K562 (cell line): ENCODE results near the gene CLP1. TPM values are rescaled to one million over a fixed set of nuclear protein-coding genes. Genes with fewer than 3 reads are reported as not detected.

Experiments
- ATAC-seq: fragments of 200-7000 bp; cut with Tn5 transposase; 3 replicates; pipeline ENCODE4 v1.9.1; 2020; ENCODE audit warnings: moderate library complexity
- BruUV-seq: library from RNA; stranded (reverse); fragments of 400-500 nt; replicated peaks from 2 replicates; lab custom pipeline; 2021; lab: Mats Ljungman, UMichigan
- CTCF ChIA-PET: fragments of 300-600 bp; formaldehyde crosslinking; extraction: SDS; loops from one replicate; lab custom pipeline; 2021; ENCODE audit warnings: low intra/inter-chr PET ratio; lab: Yijun Ruan, JAX
- POLR2A ChIA-PET: fragments of 300-600, 350-650 bp; sonication (Branson Sonifier 250); formaldehyde crosslinking; extraction: SDS; loops from one replicate; lab custom pipeline; 2021; ENCODE audit warnings: antibody characterized with exemption, inconsistent platforms; lab: Yijun Ruan, JAX
- DNase-seq, 4 experiments: peaks; one replicate each; pipeline versions ENCODE4 v3.0.0 to v3.0.0-alpha.2; 2011 to 2018; ENCODE audit warnings: low spot score in 3 of 4, mixed read lengths in 3 of 4; ENCODE audit errors: extremely low read depth in 1 of 4
- FAIRE-seq: peaks from 2 replicates; lab custom pipeline; 2011; peaks lifted over from hg19 to GRCh38; lab: Jason Lieb, UNC
- H2AFZ ChIP-seq: 2 replicates; pipeline ENCODE4 v1.6.0; 2011; ENCODE audit warnings: low read depth, low read length, control low read depth, inconsistent platforms
- H3K27ac ChIP-seq: fragments of 200-600 bp; 3 replicates; pipeline ENCODE4 v1.8.0; 2011; ENCODE audit warnings: low read depth, mild to moderate bottlenecking, control low read depth, inconsistent platforms, low read length, moderate library complexity, mixed read lengths; ENCODE audit errors: extremely low read depth
- H3K27me3 ChIP-seq, 2 experiments: fragments of 300-600 bp in 1 of 2; 2 replicates in 1 of 2; 3 replicates in 1 of 2; pipeline versions ENCODE4 v1.6.0 to v1.8.0; 2011; ENCODE audit warnings: inconsistent platforms in 2 of 2, low read length in 2 of 2, mild to moderate bottlenecking in 1 of 2, mixed read lengths in 1 of 2, moderate library complexity in 1 of 2; ENCODE audit not compliant: control insufficient read depth in 2 of 2, insufficient read depth in 2 of 2
- H3K36me3 ChIP-seq: fragments of 300-600 bp; 3 replicates; pipeline ENCODE4 v1.8.0; 2011; ENCODE audit warnings: mild to moderate bottlenecking, low read length, inconsistent platforms; ENCODE audit not compliant: control insufficient read depth, insufficient read depth
- H3K4me1 ChIP-seq, 2 experiments: fragments of 200-600 bp in 1 of 2; replicated peaks in 1 of 2; 2 replicates in 1 of 2; 3 replicates in 1 of 2; pipeline versions ENCODE4 v1.5.1 to v1.8.0; 2011; ENCODE audit warnings: inconsistent platforms in 2 of 2, low read length in 2 of 2, mild to moderate bottlenecking in 1 of 2, mixed read lengths in 1 of 2, moderate library complexity in 1 of 2; ENCODE audit not compliant: control insufficient read depth in 2 of 2, insufficient read depth in 2 of 2
- H3K4me2 ChIP-seq: 2 replicates; pipeline ENCODE4 v1.6.1; 2011; ENCODE audit warnings: low read length, control low read depth, inconsistent platforms, mixed read lengths; ENCODE audit not compliant: insufficient read depth
- H3K4me3 ChIP-seq: fragments of 200-600 bp; sonication (generic), shearing (Covaris generic); 2 replicates; pipeline ENCODE4 v1.5.1; 2016; ENCODE audit warnings: control low read depth, inconsistent platforms
- H3K79me2 ChIP-seq: fragments of 200-600 bp; 3 replicates; pipeline ENCODE4 v1.8.0; 2011; ENCODE audit warnings: low read length, inconsistent platforms; ENCODE audit not compliant: control insufficient read depth, insufficient read depth
- H3K9ac ChIP-seq, 2 experiments: 2 replicates each; pipeline versions ENCODE4 v1.6.0 to v1.6.1; 2011; ENCODE audit warnings: low read depth in 2 of 2, low read length in 2 of 2, control low read depth in 1 of 2, inconsistent platforms in 1 of 2, mild to moderate bottlenecking in 1 of 2, mixed read lengths in 1 of 2; ENCODE audit not compliant: insufficient read depth in 1 of 2
- H3K9me1 ChIP-seq: one replicate; pipeline ENCODE4 v1.6.0; 2011; ENCODE audit warnings: inconsistent platforms, mild to moderate bottlenecking, low read length, moderate library complexity; ENCODE audit not compliant: control insufficient read depth, insufficient read depth
- H3K9me3 ChIP-seq: replicated peaks from 2 replicates; pipeline ENCODE4 v1.5.1; 2011; ENCODE audit warnings: low read depth, low read length, inconsistent platforms; ENCODE audit not compliant: control insufficient read depth, insufficient read depth
- H4K20me1 ChIP-seq: replicated peaks from 2 replicates; pipeline ENCODE4 v1.6.1; 2011; ENCODE audit warnings: low read length, inconsistent platforms, mixed read lengths; ENCODE audit not compliant: control insufficient read depth, insufficient read depth
- BMI1 ChIP-seq: fragments of 150-350 bp; IDR thresholded peaks from 2 replicates; pipeline ENCODE4 v1.6.1; 2014; ENCODE audit warnings: low read length
- BRF2 ChIP-seq: IDR thresholded peaks from 3 replicates; pipeline ENCODE4 v1.6.1; 2011; ENCODE audit warnings: borderline replicate concordance, mild to moderate bottlenecking; ENCODE audit not compliant: insufficient read length, insufficient read depth
- CAMTA2 ChIP-seq: fragments of 250-450 bp; sonication (Bioruptor Pico); conservative IDR thresholded peaks from 2 replicates; pipeline ENCODE4 v1.5.1; 2022
- EWSR1 ChIP-seq: fragments of 450-650 bp; IDR thresholded peaks from 2 replicates; pipeline ENCODE4 v1.6.1; 2018; ENCODE audit warnings: borderline replicate concordance, mild to moderate bottlenecking, low read depth, moderate library complexity; ENCODE audit not compliant: partially characterized antibody
- HBP1 ChIP-seq: fragments of 450-650 bp; formaldehyde crosslinking; IDR thresholded peaks from 2 replicates; pipeline ENCODE4 v1.4.0; 2022; ENCODE audit warnings: missing genetic modification characterization
- HMGXB4 ChIP-seq: sonication (generic); formaldehyde crosslinking; IDR thresholded peaks from 2 replicates; pipeline ENCODE4 v1.8.1; 2023; ENCODE audit warnings: mild to moderate bottlenecking, missing genetic modification reagents
- MAFG ChIP-seq: fragments of 450-650 bp; conservative IDR thresholded peaks from 2 replicates; pipeline ENCODE4 v1.6.1; 2016; ENCODE audit warnings: missing genetic modification characterization, missing compliant biosample characterization
- PYGO2 ChIP-seq: fragments of 450-650 bp; IDR thresholded peaks from 2 replicates; pipeline ENCODE4 v1.6.1; 2016; ENCODE audit warnings: mild to moderate bottlenecking, missing genetic modification characterization, moderate library complexity, missing compliant biosample characterization
- RBM25 ChIP-seq: fragments of 200-400 bp; formaldehyde crosslinking; IDR thresholded peaks from 2 replicates; pipeline ENCODE4 v1.6.1; 2018; ENCODE audit warnings: low read length, low read depth, moderate library complexity; ENCODE audit not compliant: severe bottlenecking
- RBM39 ChIP-seq: fragments of 200-400 bp; formaldehyde crosslinking; optimal IDR thresholded peaks from 2 replicates; pipeline ENCODE3; 2018; ENCODE audit warnings: low read depth, low read length
- SMARCE1 ChIP-seq: fragments of 450-650 bp; IDR thresholded peaks from 2 replicates; pipeline ENCODE4 v1.7.1; 2016; ENCODE audit warnings: mild to moderate bottlenecking
- TFE3 ChIP-seq: fragments of 450-650 bp; formaldehyde crosslinking; IDR thresholded peaks from 2 replicates; pipeline ENCODE4 v1.4.0; 2020; ENCODE audit warnings: mild to moderate bottlenecking, mixed read lengths
- ZBTB43 ChIP-seq: sonication (generic); formaldehyde crosslinking; IDR thresholded peaks from 2 replicates; pipeline ENCODE4 v1.8.0; 2023; ENCODE audit warnings: mild to moderate bottlenecking, missing genetic modification reagents
- ZNF280B ChIP-seq: fragments of 250-450 bp; sonication (Bioruptor Pico); IDR thresholded peaks from 2 replicates; pipeline ENCODE4 v1.5.1; 2021; ENCODE audit warnings: mild to moderate bottlenecking
- in situ Hi-C: fragments of 300-500 bp; cut with MboI; formaldehyde crosslinking; loops from 4 replicates; pipeline ENCODE4 v1.15.0; 2018; ENCODE audit warnings: inconsistent platforms, mixed read lengths
- intact Hi-C: fragments of 100-400 bp; cut with micrococcal nuclease; formaldehyde crosslinking; loops from 2 replicates; pipeline ENCODE4 v1.14.2; 2022
- polyA plus RNA-seq, 8 experiments: library from polyadenylated mRNA; depleted of rRNA in 4 of 8; stranded (reverse) in 5 of 8; unstranded in 3 of 8; fragments of >200 nt; fragmentation: Nextera tagmentation in 2 of 8; fragmentation: Illumina TruSeq in 1 of 8; extraction: Ambion mirVana in 2 of 8; extraction: Trizol in 1 of 8; gene quantifications; 2 replicates each; pipeline versions ENCODE4 v1.2.1 to v1.2.3, GENCODE V29; 2011 to 2014; ENCODE audit warnings: inconsistent platforms in 1 of 8, missing spikeins in 1 of 8
- total RNA-seq, 7 experiments: library from RNA; depleted of rRNA in 6 of 7; stranded (reverse); fragments of >200 nt in 6 of 7; fragmentation: Illumina TruSeq in 2 of 7; extraction: Trizol in 2 of 7; gene quantifications; 2 replicates each; pipeline versions ENCODE4 v1.2.1 to v1.2.3, GENCODE V29; 2011 to 2021; ENCODE audit warnings: low replicate concordance in 1 of 7

Gene CLP1
- total and polyA plus RNA-seq, 9 of the 15 experiments (the other 6 are each of a cell fraction or from before 2014, with no cell fraction given) = 19.1 to 46.2 (median 27.8) TPM

GRCh38 chr11:57620467-57620866 is 37.1 kb upstream of the CLP1 start:
- Histone ChIP-seq H3K4me3 (no peak overlapping the region), H3K27ac (no peak overlapping the region), H3K9ac (no peak overlapping the region), H3K27me3 (peaks cover 0 to 11% of the 10 kb centered on the region in 2 experiments; a peak in 1 of 5 replicates), H4K20me1 (no peaks in the 10 kb centered on the region), H3K9me1 (no peaks in the 10 kb centered on the region), H3K79me2 (no peaks in the 10 kb centered on the region), H2AFZ (no peak overlapping the region), H3K36me3 (no peaks in the 10 kb centered on the region), H3K9me3 (peaks cover 8% of the 10 kb centered on the region), H3K4me2 (no peak overlapping the region), H3K4me1 (no peaks in the 10 kb centered on the region)
- ChIA-PET POLR2A (interaction anchor here (1.5 kb wide), 1 partner anchor 12 kb away, joined by 5 read pairs; no protein-coding TSS in a partner anchor), CTCF (no interaction called here)
- FAIRE-seq (no peak), DNase-seq (no peak), ATAC-seq (no peak)
- intact Hi-C loops = no loop called here
- in situ Hi-C loops = no loop called here
- TF ChIP-seq CAMTA2 (CRISPR knock-in tag) = no peak
- no peak for TF ChIP-seq SMARCE1
- no peak for TF ChIP-seq ZBTB43
- TF ChIP-seq HBP1 = no peak
- no peak for TF ChIP-seq RBM39
- no peak for TF ChIP-seq EWSR1
- no peak for TF ChIP-seq HMGXB4 (CRISPR knock-in tag)
- no peak for TF ChIP-seq MAFG (tag)
- no peak for TF ChIP-seq PYGO2 (tag)
- no peak for TF ChIP-seq BRF2
- no peak for TF ChIP-seq RBM25
- no peak for TF ChIP-seq BMI1
- no peak for TF ChIP-seq TFE3
- TF ChIP-seq ZNF280B (CRISPR knock-in tag) = no peak
- no TSS peak for BruUV-seq
